Measurements from ENCODE around the gene SOAT1. TPM values are rescaled to one million over a fixed set of nuclear protein-coding genes. Genes with fewer than 3 reads are reported as not detected.

SOAT1 gene
- total and polyA plus RNA-seq, 5 donors from 2014 or later: 40.7 to 118 (median 75.0) TPM

- peaks cover 50% of the 10 kb centered on the region for H3K4me1 ChIP-seq (ENCODE audit: control insufficient read depth, insufficient read depth, low read length, poor library complexity, severe bottlenecking)
- no peaks in the 10 kb centered on the region for H3K9me3 Mint-ChIP-seq
- peak overlapping the region; percentile 95 for H3K27ac ChIP-seq (ENCODE audit: insufficient read depth, low read length, poor library complexity, severe bottlenecking)
- no peak for ATAC-seq (ENCODE audit: low read depth in 2 of 2)
- DNase-seq: peak in 1 of 3 donors; percentile 8
- H3K27ac Mint-ChIP-seq: peak overlapping the region; percentile 85 to 96 (median 90)
- no peaks in the 10 kb centered on the region for H3K36me3 Mint-ChIP-seq
- no peaks in the 10 kb centered on the region for H3K36me3 ChIP-seq (ENCODE audit: control insufficient read depth, insufficient read depth, low read length)
- no peaks in the 10 kb centered on the region for H3K27me3 ChIP-seq (ENCODE audit: control insufficient read depth, insufficient read depth, low read length)
- H3K9me3 ChIP-seq (ENCODE audit: control insufficient read depth in 2 of 2, low read length in 2 of 2): no peaks in the 10 kb centered on the region
- peaks cover 28 to 63% (median 46%) of the 10 kb centered on the region in 4 donors for H3K4me1 Mint-ChIP-seq
- peak overlapping the region; percentile 99 for H3K4me3 ChIP-seq (ENCODE audit: low read depth, low read length)
- H3K27me3 Mint-ChIP-seq: no peaks in the 10 kb centered on the region
- H3K4me3 Mint-ChIP-seq: peak overlapping the region; percentile 93 to 98 (median 94)
These were observed 1.7 kb downstream of the SOAT1 start for GRCh38 chr1:179295164-179295755.

- DNase-seq (no peak), ATAC-seq (ENCODE audit: low read depth in 2 of 2) (no peak)
- Histone ChIP-seq H3K4me3 (ENCODE audit: low read depth, low read length) (peak overlapping the region; percentile 57), H3K36me3 (ENCODE audit: control insufficient read depth, insufficient read depth, low read length) (no peaks in the 10 kb centered on the region), H3K9me3 (ENCODE audit: control insufficient read depth in 2 of 2, low read length in 2 of 2) (no peaks in the 10 kb centered on the region), H3K4me1 (ENCODE audit: control insufficient read depth, insufficient read depth, low read length, poor library complexity, severe bottlenecking) (peaks cover 55% of the 10 kb centered on the region), H3K27me3 (ENCODE audit: control insufficient read depth, insufficient read depth, low read length) (no peaks in the 10 kb centered on the region), H3K27ac (ENCODE audit: insufficient read depth, low read length, poor library complexity, severe bottlenecking) (peak overlapping the region; percentile 15)
- H3K27ac Mint-ChIP-seq: peak overlapping the region; percentile 82 to 87 (median 84)
- peak overlapping the region; percentile 57 to 81 (median 80) for H3K4me3 Mint-ChIP-seq
- H3K27me3 Mint-ChIP-seq: no peaks in the 10 kb centered on the region
- H3K4me1 Mint-ChIP-seq: peaks cover 30 to 72% (median 53%) of the 10 kb centered on the region in 4 donors
- no peaks in the 10 kb centered on the region for H3K9me3 Mint-ChIP-seq
- H3K36me3 Mint-ChIP-seq: peaks cover 3% of the 10 kb centered on the region
These were observed 2.9 kb downstream of the SOAT1 start for GRCh38 chr1:179296356-179297104.

GRCh38 chr1:179297105-179297378 lies 3.4 kb downstream of the SOAT1 start:
- H3K4me3 Mint-ChIP-seq: peak overlapping the region; percentile 57 to 81 (median 80)
- no peaks in the 10 kb centered on the region for H3K9me3 Mint-ChIP-seq
- peak overlapping the region; percentile 15 for H3K27ac ChIP-seq (ENCODE audit: insufficient read depth, low read length, poor library complexity, severe bottlenecking)
- peak overlapping the region; percentile 5 to 87 (median 84) for H3K27ac Mint-ChIP-seq
- H3K4me1 Mint-ChIP-seq: peaks cover 35 to 76% (median 58%) of the 10 kb centered on the region in 4 donors
- peak overlapping the region; percentile 57 for H3K4me3 ChIP-seq (ENCODE audit: low read depth, low read length)
- H3K36me3 Mint-ChIP-seq: peaks cover 4% of the 10 kb centered on the region
- ATAC-seq (ENCODE audit: low read depth in 2 of 2): no peak
- peaks cover 58% of the 10 kb centered on the region for H3K4me1 ChIP-seq (ENCODE audit: control insufficient read depth, insufficient read depth, low read length, poor library complexity, severe bottlenecking)
- H3K27me3 ChIP-seq (ENCODE audit: control insufficient read depth, insufficient read depth, low read length): no peaks in the 10 kb centered on the region
- H3K27me3 Mint-ChIP-seq: no peaks in the 10 kb centered on the region
- H3K9me3 ChIP-seq (ENCODE audit: control insufficient read depth in 2 of 2, low read length in 2 of 2): no peaks in the 10 kb centered on the region
- DNase-seq: no peak
- no peaks in the 10 kb centered on the region for H3K36me3 ChIP-seq (ENCODE audit: control insufficient read depth, insufficient read depth, low read length)

- H3K27me3 ChIP-seq (ENCODE audit: control insufficient read depth, insufficient read depth, low read length): no peaks in the 10 kb centered on the region
- Mint-ChIP-seq H3K36me3 (peaks cover 21% of the 10 kb centered on the region), H3K4me1 (peaks cover 34 to 78% (median 59%) of the 10 kb centered on the region in 4 donors), H3K9me3 (no peaks in the 10 kb centered on the region), H3K27ac (peak overlapping the region; percentile 47 to 81 (median 80)), H3K4me3 (peak overlapping the region; percentile 40 to 73 (median 62)), H3K27me3 (no peaks in the 10 kb centered on the region)
- peak overlapping the region; percentile 67 for H3K27ac ChIP-seq (ENCODE audit: insufficient read depth, low read length, poor library complexity, severe bottlenecking)
- H3K36me3 ChIP-seq (ENCODE audit: control insufficient read depth, insufficient read depth, low read length): peaks cover 17% of the 10 kb centered on the region
- H3K4me3 ChIP-seq (ENCODE audit: low read depth, low read length): peak overlapping the region; percentile 59
- no peaks in the 10 kb centered on the region for H3K9me3 ChIP-seq (ENCODE audit: control insufficient read depth in 2 of 2, low read length in 2 of 2)
- peak; percentile 94 to 95 for ATAC-seq (ENCODE audit: low read depth in 2 of 2)
- peaks cover 51% of the 10 kb centered on the region for H3K4me1 ChIP-seq (ENCODE audit: control insufficient read depth, insufficient read depth, low read length, poor library complexity, severe bottlenecking)
- DNase-seq: peak; percentile 22 to 85 (median 69)
These were observed 5.4 kb downstream of the SOAT1 start for GRCh38 chr1:179298952-179299351.

- Mint-ChIP-seq H3K27ac (peak overlapping the region; percentile 66 to 85 (median 78)), H3K4me3 (peak overlapping the region; percentile 17 to 92 (median 59)), H3K27me3 (no peaks in the 10 kb centered on the region), H3K36me3 (peaks cover 26% of the 10 kb centered on the region), H3K9me3 (no peaks in the 10 kb centered on the region), H3K4me1 (peaks cover 27 to 84% (median 61%) of the 10 kb centered on the region in 4 donors)
- Histone ChIP-seq H3K36me3 (ENCODE audit: control insufficient read depth, insufficient read depth, low read length) (peaks cover 21% of the 10 kb centered on the region), H3K4me1 (ENCODE audit: control insufficient read depth, insufficient read depth, low read length, poor library complexity, severe bottlenecking) (peaks cover 49% of the 10 kb centered on the region), H3K4me3 (ENCODE audit: low read depth, low read length) (peak overlapping the region; percentile 48), H3K27me3 (ENCODE audit: control insufficient read depth, insufficient read depth, low read length) (no peaks in the 10 kb centered on the region), H3K27ac (ENCODE audit: insufficient read depth, low read length, poor library complexity, severe bottlenecking) (peak overlapping the region; percentile 7), H3K9me3 (ENCODE audit: control insufficient read depth in 2 of 2, low read length in 2 of 2) (no peaks in the 10 kb centered on the region)
- no peak for ATAC-seq (ENCODE audit: low read depth in 2 of 2)
- peak in 1 of 3 donors; percentile 11 for DNase-seq
These were observed 6.5 kb downstream of the SOAT1 start for GRCh38 chr1:179300112-179300511.

GRCh38 chr1:179302070-179302469 lies 8.5 kb downstream of the SOAT1 start:
- Mint-ChIP-seq H3K27ac (peak overlapping the region in 2 of 3 donors; percentile 59 to 82), H3K36me3 (peaks cover 40% of the 10 kb centered on the region), H3K9me3 (no peaks in the 10 kb centered on the region), H3K27me3 (no peaks in the 10 kb centered on the region), H3K4me3 (peak overlapping the region in 2 of 4 donors; percentile 47 to 49), H3K4me1 (peaks cover 18 to 79% (median 58%) of the 10 kb centered on the region in 4 donors)
- DNase-seq (no peak), ATAC-seq (ENCODE audit: low read depth in 2 of 2) (no peak)
- no peak overlapping the region for H3K4me3 ChIP-seq (ENCODE audit: low read depth, low read length)
- no peaks in the 10 kb centered on the region for H3K27me3 ChIP-seq (ENCODE audit: control insufficient read depth, insufficient read depth, low read length)
- no peak overlapping the region for H3K27ac ChIP-seq (ENCODE audit: insufficient read depth, low read length, poor library complexity, severe bottlenecking)
- peaks cover 28% of the 10 kb centered on the region for H3K36me3 ChIP-seq (ENCODE audit: control insufficient read depth, insufficient read depth, low read length)
- no peaks in the 10 kb centered on the region for H3K9me3 ChIP-seq (ENCODE audit: control insufficient read depth in 2 of 2, low read length in 2 of 2)
- H3K4me1 ChIP-seq (ENCODE audit: control insufficient read depth, insufficient read depth, low read length, poor library complexity, severe bottlenecking): peaks cover 31% of the 10 kb centered on the region

- Histone ChIP-seq H3K27ac (ENCODE audit: insufficient read depth, low read length, poor library complexity, severe bottlenecking) (no peak overlapping the region), H3K27me3 (ENCODE audit: control insufficient read depth, insufficient read depth, low read length) (no peaks in the 10 kb centered on the region), H3K4me3 (ENCODE audit: low read depth, low read length) (no peak overlapping the region), H3K9me3 (ENCODE audit: control insufficient read depth in 2 of 2, low read length in 2 of 2) (no peaks in the 10 kb centered on the region), H3K4me1 (ENCODE audit: control insufficient read depth, insufficient read depth, low read length, poor library complexity, severe bottlenecking) (peaks cover 27% of the 10 kb centered on the region), H3K36me3 (ENCODE audit: control insufficient read depth, insufficient read depth, low read length) (peaks cover 35% of the 10 kb centered on the region)
- peaks cover 44% of the 10 kb centered on the region for H3K36me3 Mint-ChIP-seq
- H3K9me3 Mint-ChIP-seq: no peaks in the 10 kb centered on the region
- H3K27ac Mint-ChIP-seq: no peak overlapping the region
- H3K4me1 Mint-ChIP-seq: peaks cover 18 to 75% (median 57%) of the 10 kb centered on the region in 4 donors
- no peaks in the 10 kb centered on the region for H3K27me3 Mint-ChIP-seq
- DNase-seq: no peak
- ATAC-seq (ENCODE audit: low read depth in 2 of 2): no peak
- no peak overlapping the region for H3K4me3 Mint-ChIP-seq
These were observed 9.7 kb downstream of the SOAT1 start for GRCh38 chr1:179303200-179303785.
